ENCODE measurements around the gene CDIP1.

CDIP1 gene

GRCh38 chr16:4544473-4544872 lies 5.9 kb upstream of the CDIP1 start:
- peak in 2 of 10 donors; percentile 52 to 55 for DNase-seq
- intact Hi-C loops (cut with DNase I) = no loop called here

- peak in 1 of 10 donors; percentile 9 for DNase-seq
- intact Hi-C loops (cut with DNase I) = no loop called here
Measured at GRCh38 chr16:4539716-4540284, 1.2 kb upstream of the CDIP1 start.

- peak in 5 of 10 donors; percentile 27 to 88 (median 82) for DNase-seq
- intact Hi-C loops (cut with DNase I) = loop anchor here (1.0 kb wide), 1 partner anchor 79 kb away; no protein-coding TSS in a partner anchor
Measured at GRCh38 chr16:4537376-4538343, 913 bp downstream of the CDIP1 start.

GRCh38 chr16:4536391-4537106 lies 2.0 kb downstream of the CDIP1 start:
- intact Hi-C loops (cut with DNase I) = no loop called here

GRCh38 chr16:4535627-4536108 lies 2.9 kb downstream of the CDIP1 start:
- DNase-seq = peak in 2 of 10 donors; percentile 51 to 71
- intact Hi-C loops (cut with DNase I) = no loop called here

More at GRCh38 chr16:4536391-4537106, 2.0 kb downstream of the CDIP1 start:
- DNase-seq = peak in 2 of 10 donors; percentile 20 to 41

- intact Hi-C loops (cut with DNase I) = no loop called here
- peak in 2 of 10 donors; percentile 62 for DNase-seq
Measured at GRCh38 chr16:4534151-4534790, 4.3 kb downstream of the CDIP1 start.

GRCh38 chr16:4533490-4533889 lies 5.1 kb downstream of the CDIP1 start:
- peak in 1 of 10 donors; percentile 4 for DNase-seq
- intact Hi-C loops (cut with DNase I) = no loop called here

- peak in 1 of 10 donors; percentile 20 for DNase-seq
- intact Hi-C loops (cut with DNase I) = no loop called here
Measured at GRCh38 chr16:4532238-4532637, 6.3 kb downstream of the CDIP1 start.

GRCh38 chr16:4531811-4532210 lies 6.8 kb downstream of the CDIP1 start:
- intact Hi-C loops (cut with DNase I) = no loop called here
- DNase-seq = peak in 2 of 10 donors; percentile 41 to 59

- intact Hi-C loops (cut with DNase I) = no loop called here
- DNase-seq = peak in 2 of 10 donors; percentile 62 to 70
Measured at GRCh38 chr16:4529085-4530060, 9.2 kb downstream of the CDIP1 start.

- DNase-seq = peak in 2 of 10 donors; percentile 71 to 81
- intact Hi-C loops (cut with DNase I) = no loop called here
Measured at GRCh38 chr16:4525634-4526277, 12.8 kb downstream of the CDIP1 start.

- intact Hi-C loops (cut with DNase I) = no loop called here
- DNase-seq = peak in 2 of 10 donors; percentile 74 to 86
Measured at GRCh38 chr16:4525069-4525468, 13.5 kb downstream of the CDIP1 start.

GRCh38 chr16:4524571-4524970 lies 14.0 kb downstream of the CDIP1 start:
- DNase-seq = peak in 2 of 10 donors; percentile 39 to 56
- intact Hi-C loops (cut with DNase I) = no loop called here

- intact Hi-C loops (cut with DNase I) = no loop called here
- peak in 4 of 10 donors; percentile 34 to 86 (median 72) for DNase-seq
Measured at GRCh38 chr16:4523686-4524085, 14.9 kb downstream of the CDIP1 start.

GRCh38 chr16:4522051-4522581 lies 16.5 kb downstream of the CDIP1 start:
- intact Hi-C loops (cut with DNase I) = no loop called here
- peak; percentile 65 to 96 (median 88) for DNase-seq

GRCh38 chr16:4520913-4521312 lies 17.7 kb downstream of the CDIP1 start:
- DNase-seq = no peak
- intact Hi-C loops (cut with DNase I) = no loop called here

- DNase-seq = peak in 3 of 10 donors; percentile 54 to 67 (median 57)
- intact Hi-C loops (cut with DNase I) = loop anchor here (10.0 kb wide), 1 partner anchor 165 kb away; no protein-coding TSS in a partner anchor
Measured at GRCh38 chr16:4519274-4520058, 19.1 kb downstream of the CDIP1 start.

All from posterior cingulate gyrus (tissue), 11 donors.